H1 (cell line): Measurements from ENCODE around the gene PRKCD. TPM values are rescaled to one million over a fixed set of nuclear protein-coding genes. Genes with fewer than 3 reads are reported as not detected.

Experiments
- CTCF ChIA-PET: fragments of 300-600 bp; sonication (Branson Sonifier 250); formaldehyde crosslinking; loops from one replicate; lab custom pipeline; 2021; ENCODE audit not compliant: partially characterized antibody; lab: Charles Lee
- POLR2A ChIA-PET: fragments of 300-600 bp; sonication (Branson Sonifier 250); formaldehyde crosslinking; loops from one replicate; lab custom pipeline; 2021; ENCODE audit warnings: inconsistent platforms; ENCODE audit not compliant: partially characterized antibody; lab: Charles Lee
- DNase-seq, 2 experiments: peaks; one replicate each; pipeline versions ENCODE4 v3.0.0 to v3.0.0-alpha.2; 2010 to 2022; ENCODE audit warnings: low spot score in 2 of 2, low read depth in 1 of 2, mixed read lengths in 1 of 2
- FAIRE-seq: peaks from 2 replicates; lab custom pipeline; 2011; peaks lifted over from hg19 to GRCh38; lab: Jason Lieb, UNC
- H2AFZ ChIP-seq: 2 replicates; pipeline ENCODE4 v1.8.1; 2012; ENCODE audit warnings: low read length, inconsistent platforms
- H2AK5ac ChIP-seq: 2 replicates; pipeline ENCODE4 v1.6.1; 2013; ENCODE audit warnings: low read depth, low read length
- H2BK120ac ChIP-seq: replicated peaks from 2 replicates; pipeline ENCODE3; 2013; ENCODE audit warnings: low read depth, low read length, inconsistent platforms
- H2BK12ac ChIP-seq: 2 replicates; pipeline ENCODE4 v1.6.1; 2013; ENCODE audit warnings: low read depth, low read length
- H2BK15ac ChIP-seq: 2 replicates; pipeline ENCODE4 v1.6.1; 2013; ENCODE audit warnings: low read length
- H2BK20ac ChIP-seq: 2 replicates; pipeline ENCODE4 v1.6.1; 2013; ENCODE audit warnings: low read length
- H2BK5ac ChIP-seq: 2 replicates; pipeline ENCODE4 v1.6.1; 2013; ENCODE audit warnings: low read depth, low read length
- H3K14ac ChIP-seq: 2 replicates; pipeline ENCODE4 v1.6.1; 2013; ENCODE audit warnings: inconsistent platforms; ENCODE audit not compliant: insufficient read length
- H3K18ac ChIP-seq: 2 replicates; pipeline ENCODE4 v1.6.1; 2013; ENCODE audit warnings: low read length; ENCODE audit errors: extremely low read depth
- H3K23ac ChIP-seq: 2 replicates; pipeline ENCODE4 v1.6.1; 2013; ENCODE audit warnings: inconsistent platforms; ENCODE audit not compliant: insufficient read length
- H3K23me2 ChIP-seq: 2 replicates; pipeline ENCODE4 v1.6.1; 2013; ENCODE audit warnings: low read depth, low read length
- H3K27ac ChIP-seq: 2 replicates; pipeline ENCODE4 v1.6.1; 2011; ENCODE audit warnings: low read depth, low read length, inconsistent platforms
- H3K27me3 ChIP-seq, 4 experiments: replicated peaks in 1 of 4; 1 replicate in 1 of 4; 2 replicates in 3 of 4; pipeline versions ENCODE4 v1.6.1 to v1.8.1; 2011 to 2013; ENCODE audit warnings: low read length in 3 of 4, mild to moderate bottlenecking in 3 of 4, inconsistent platforms in 2 of 4, mixed read lengths in 2 of 4, moderate library complexity in 1 of 4; ENCODE audit not compliant: control insufficient read depth in 3 of 4, insufficient read depth in 3 of 4; ENCODE audit errors: extremely low read depth in 1 of 4
- H3K36me3 ChIP-seq, 4 experiments: 2 replicates each; pipeline versions ENCODE4 v1.6.1 to v1.8.1; 2011 to 2013; ENCODE audit warnings: mild to moderate bottlenecking in 4 of 4, low read length in 3 of 4, moderate library complexity in 2 of 4, control low read depth in 1 of 4, inconsistent platforms in 1 of 4; ENCODE audit not compliant: insufficient read depth in 4 of 4, control insufficient read depth in 2 of 4
- H3K4ac ChIP-seq: replicated peaks from 2 replicates; pipeline ENCODE3; 2013; ENCODE audit warnings: low read length, low read depth, mixed read lengths, inconsistent platforms; ENCODE audit not compliant: insufficient read length
- H3K4me1 ChIP-seq, 4 experiments: replicated peaks in 1 of 4; 1 replicate in 1 of 4; 2 replicates in 3 of 4; pipeline versions ENCODE4 v1.6.1 to v1.8.1; 2011 to 2013; ENCODE audit warnings: low read length in 3 of 4, inconsistent platforms in 2 of 4, mixed read lengths in 1 of 4; ENCODE audit not compliant: insufficient read depth in 4 of 4, control insufficient read depth in 3 of 4
- H3K4me2 ChIP-seq, 2 experiments: 2 replicates each; pipeline versions ENCODE4 v1.6.1 to v1.8.1; 2011 to 2013; ENCODE audit warnings: low read depth in 2 of 2, low read length in 2 of 2, control low read depth in 1 of 2, inconsistent platforms in 1 of 2, mild to moderate bottlenecking in 1 of 2; ENCODE audit not compliant: insufficient read depth in 1 of 2
- H3K4me3 ChIP-seq, 4 experiments: fragments of 200-600, 300-600 bp in 1 of 4; sonication (generic), shearing (Covaris generic), sonication (Bioruptor Twin) in 1 of 4; 2 replicates each; pipeline versions ENCODE4 v1.5.1 to v1.8.1; 2011 to 2016; ENCODE audit warnings: low read length in 4 of 4, low read depth in 3 of 4, control low read depth in 2 of 4, inconsistent platforms in 2 of 4, mild to moderate bottlenecking in 2 of 4, mixed read lengths in 1 of 4, moderate library complexity in 1 of 4; ENCODE audit not compliant: insufficient read depth in 2 of 4; ENCODE audit errors: extremely low read depth in 1 of 4
- H3K56ac ChIP-seq: replicated peaks from 2 replicates; pipeline ENCODE3; 2013; ENCODE audit warnings: low read depth, mild to moderate bottlenecking, mixed read lengths, low read length, inconsistent platforms; ENCODE audit not compliant: insufficient read length
- H3K79me1 ChIP-seq: 2 replicates; pipeline ENCODE4 v1.6.1; 2013; ENCODE audit warnings: low read depth, low read length, control low read depth
- H3K79me2 ChIP-seq, 2 experiments: 2 replicates each; pipeline versions ENCODE4 v1.6.1 to v1.8.1; 2012 to 2013; ENCODE audit warnings: low read length in 2 of 2, mild to moderate bottlenecking in 2 of 2, inconsistent platforms in 1 of 2; ENCODE audit not compliant: insufficient read depth in 2 of 2, control insufficient read depth in 1 of 2
- H3K9ac ChIP-seq, 4 experiments: replicated peaks in 1 of 4; 1 replicate in 1 of 4; 2 replicates in 3 of 4; pipeline versions ENCODE4 v1.6.1 to v1.8.1; 2011 to 2013; ENCODE audit warnings: low read depth in 3 of 4, low read length in 3 of 4, control low read depth in 2 of 4, mild to moderate bottlenecking in 2 of 4, moderate library complexity in 2 of 4, inconsistent platforms in 1 of 4; ENCODE audit errors: extremely low read depth in 1 of 4
- H3K9me3 ChIP-seq, 2 experiments: 2 replicates each; pipeline versions ENCODE4 v1.6.1 to v1.8.1; 2012 to 2013; ENCODE audit warnings: mild to moderate bottlenecking in 2 of 2, moderate library complexity in 2 of 2, control low read depth in 1 of 2, inconsistent platforms in 1 of 2, low read depth in 1 of 2, low read length in 1 of 2, mixed read lengths in 1 of 2; ENCODE audit not compliant: insufficient read depth in 2 of 2
- H4K20me1 ChIP-seq, 2 experiments: replicated peaks in 1 of 2; 2 replicates each; pipeline versions ENCODE3 to v1.8.1; 2011 to 2013; ENCODE audit warnings: inconsistent platforms in 2 of 2, low read length in 2 of 2, mild to moderate bottlenecking in 1 of 2; ENCODE audit not compliant: insufficient read depth in 2 of 2, control insufficient read depth in 1 of 2
- H4K5ac ChIP-seq: 2 replicates; pipeline ENCODE4 v1.6.1; 2013; ENCODE audit warnings: low read length, low read depth, mixed read lengths, inconsistent platforms; ENCODE audit not compliant: insufficient read length
- H4K8ac ChIP-seq: 2 replicates; pipeline ENCODE4 v1.8.0; 2013; ENCODE audit warnings: mild to moderate bottlenecking, moderate library complexity, low read length, inconsistent platforms; ENCODE audit not compliant: insufficient read depth; ENCODE audit errors: extremely low read depth
- H4K91ac ChIP-seq: replicated peaks from 2 replicates; pipeline ENCODE3; 2013; ENCODE audit warnings: low read length, mixed read lengths, inconsistent platforms; ENCODE audit not compliant: insufficient read length
- BACH1 ChIP-seq: IDR thresholded peaks from 2 replicates; pipeline ENCODE4 v1.6.1; 2012; ENCODE audit warnings: low read length, improper control_type of control experiment
- BCL11A ChIP-seq, 2 experiments: IDR thresholded peaks; one replicate each; pipeline ENCODE4 v1.6.1; 2011; ENCODE audit warnings: low read depth in 2 of 2, low read length in 2 of 2, mild to moderate bottlenecking in 2 of 2
- CREB1 ChIP-seq: IDR thresholded peaks from 2 replicates; pipeline ENCODE4 v1.6.1; 2012; ENCODE audit warnings: inconsistent platforms
- EP300 ChIP-seq, 2 experiments: IDR thresholded peaks; 1 replicate in 1 of 2; 2 replicates in 1 of 2; pipeline ENCODE4 v1.6.1; 2011 to 2012; ENCODE audit warnings: low read depth in 2 of 2, low read length in 2 of 2, mild to moderate bottlenecking in 2 of 2, borderline replicate concordance in 1 of 2, inconsistent platforms in 1 of 2, moderate library complexity in 1 of 2
- HDAC6 ChIP-seq: IDR thresholded peaks from one replicate; pipeline ENCODE4 v1.7.1; 2012; ENCODE audit warnings: low read depth, mild to moderate bottlenecking, inconsistent platforms, low read length, moderate library complexity
- PHF8 ChIP-seq: fragments of 200-600 bp; sonication (generic); conservative IDR thresholded peaks from 2 replicates; pipeline ENCODE4 v1.7.1; 2012; ENCODE audit warnings: low read depth, mild to moderate bottlenecking, inconsistent platforms, low read length, moderate library complexity
- POLR2A ChIP-seq, 2 experiments: IDR thresholded peaks; 1 replicate in 1 of 2; 2 replicates in 1 of 2; pipeline ENCODE4 v1.6.1; 2011; ENCODE audit warnings: low read depth in 2 of 2, low read length in 2 of 2, mild to moderate bottlenecking in 2 of 2; ENCODE audit errors: control extremely low read depth in 1 of 2
- POLR2AphosphoS5 ChIP-seq: IDR thresholded peaks from 2 replicates; pipeline ENCODE4 v1.6.1; 2011; ENCODE audit warnings: low read depth, low read length
- RAD21 ChIP-seq, 2 experiments: IDR thresholded peaks in 1 of 2; conservative IDR thresholded peaks in 1 of 2; 2 replicates each; pipeline ENCODE4 v1.6.1; 2011; ENCODE audit warnings: low read depth in 2 of 2, low read length in 2 of 2, improper control_type of control experiment in 1 of 2, inconsistent platforms in 1 of 2, mild to moderate bottlenecking in 1 of 2, moderate library complexity in 1 of 2
- SAP30 ChIP-seq: fragments of 300-600 bp; sonication (generic); IDR thresholded peaks from 2 replicates; pipeline ENCODE4 v1.7.1; 2012; ENCODE audit warnings: low read length, moderate library complexity, mild to moderate bottlenecking, inconsistent platforms; ENCODE audit not compliant: insufficient read depth, insufficient replicate concordance
- SIRT6 ChIP-seq: IDR thresholded peaks from one replicate; pipeline ENCODE4 v1.7.1; 2012; ENCODE audit warnings: low read length, inconsistent platforms
- TBP ChIP-seq: IDR thresholded peaks from 2 replicates; pipeline ENCODE4 v1.6.1; 2011; ENCODE audit warnings: low read depth, low read length, improper control_type of control experiment
- YY1 ChIP-seq: IDR thresholded peaks from 2 replicates; pipeline ENCODE4 v1.6.1; 2011; ENCODE audit warnings: low read depth, mild to moderate bottlenecking, low read length
- WGBS, 2 experiments: shearing (Covaris generic) in 1 of 2; methylation state at CpG; one replicate each; pipeline versions ENCODE4 v1.1.6 to v1.1.7; 2013 to 2015; ENCODE audit warnings: low lambda C conversion rate in 2 of 2, mixed read lengths in 2 of 2, inconsistent platforms in 1 of 2, low coverage in 1 of 2, missing lambda C conversion rate in 1 of 2; ENCODE audit not compliant: insufficient replicate concordance in 2 of 2, insufficient coverage in 1 of 2, insufficient read length in 1 of 2; ENCODE audit errors: extremely low coverage in 1 of 2, missing lambda C conversion rate in 1 of 2; 5-methylcytosine and 5-hydroxymethylcytosine counted together
- polyA plus RNA-seq, 7 experiments: library from polyadenylated mRNA; depleted of rRNA in 3 of 7; stranded (reverse) in 5 of 7; unstranded in 2 of 7; fragments of >200 nt in 5 of 7; fragments of 200-250 nt in 2 of 7; gene quantifications; 1 replicate in 5 of 7; 2 replicates in 1 of 7; 4 replicates in 1 of 7; pipeline versions ENCODE4 v1.2.1 to v1.2.3, GENCODE V29; 2011 to 2013; ENCODE audit warnings: missing spikeins in 2 of 7, mixed read lengths in 2 of 7
- total RNA-seq: library from RNA; stranded (reverse); fragmentation: NEBNext Ultra II Directional; extraction: Animal tissue kit (Norgen Biotek cat#: 25700); gene quantifications from 2 replicates; pipeline ENCODE4 v1.2.1, GENCODE V29; 2021
- TF ChIP-seq, protein P1 (sequence below): IDR thresholded peaks from 2 replicates; pipeline ENCODE4 v1.6.1; 2011; ENCODE audit warnings: low read depth, mild to moderate bottlenecking, low read length; ENCODE audit not compliant: insufficient read depth

Gene PRKCD
- total and polyA plus RNA-seq, 2 of the 8 experiments (the other 6 are each of a cell fraction or from before 2014, with no cell fraction given), result 22.6 to 23.9 TPM

DNA sequence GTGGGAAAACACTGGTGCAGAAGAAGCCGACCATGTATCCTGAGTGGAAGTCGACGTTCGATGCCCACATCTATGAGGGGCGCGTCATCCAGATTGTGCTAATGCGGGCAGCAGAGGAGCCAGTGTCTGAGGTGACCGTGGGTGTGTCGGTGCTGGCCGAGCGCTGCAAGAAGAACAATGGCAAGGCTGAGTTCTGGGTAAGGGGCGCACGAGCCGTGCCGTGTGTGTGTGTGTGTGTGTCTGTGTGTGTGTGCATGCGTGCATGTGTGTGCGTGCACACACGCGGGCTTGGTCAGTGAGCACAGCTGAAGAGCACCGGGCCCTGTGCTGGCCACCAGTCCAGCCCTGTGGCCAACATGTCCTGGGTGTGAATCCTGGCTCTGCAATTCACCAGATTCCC lies 18.6 kb downstream of the PRKCD start:
- CTCF ChIA-PET, result interaction anchor here (1.0 to 2.2 kb wide), 3 partner anchors 11 to 17 kb away, joined by 3 to 6 read pairs (median 5); no protein-coding TSS in a partner anchor
- TF ChIP-seq POLR2A (IDR thresholded peaks at IDR 0.05; ENCODE audit: control extremely low read depth in 1 of 2, low read depth in 2 of 2, low read length in 2 of 2) (no peak), SIRT6 (no peak), BCL11A (IDR thresholded peaks at IDR 0.05; ENCODE audit: low read depth in 2 of 2, low read length in 2 of 2) (no peak), TBP (no peak), POLR2AphosphoS5 (no peak), RAD21 (IDR thresholded peaks at IDR 0.05 in 1 of 2, conservative IDR thresholded peaks at IDR 0.05 in 1 of 2; ENCODE audit: low read depth in 2 of 2, low read length in 2 of 2) (no peak), HDAC6 (no peak), SAP30 (no peak), EP300 (IDR thresholded peaks at IDR 0.05; ENCODE audit: borderline replicate concordance in 1 of 2, low read depth in 2 of 2, low read length in 2 of 2) (no peak), PHF8 (no peak), CREB1 (no peak), YY1 (no peak), BACH1 (no peak)
- TF ChIP-seq, protein P1, sequence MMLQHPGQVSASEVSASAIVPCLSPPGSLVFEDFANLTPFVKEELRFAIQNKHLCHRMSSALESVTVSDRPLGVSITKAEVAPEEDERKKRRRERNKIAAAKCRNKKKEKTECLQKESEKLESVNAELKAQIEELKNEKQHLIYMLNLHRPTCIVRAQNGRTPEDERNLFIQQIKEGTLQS, result no peak

More for the DNA sequence above, 18.6 kb downstream of the PRKCD start:
- H3K4me1 ChIP-seq, result peaks cover 0 to 3% (median 0%) of the 10 kb centered on the region in 4 experiments; a peak in 1 of 7 replicates
- no peak overlapping the region for H4K5ac ChIP-seq
- 0 out of 2 replicates have a peak, but pooled peaks cover 7% of the 10 kb centered on the region for H3K79me1 ChIP-seq
- H3K4me3 ChIP-seq, result no peak overlapping the region
- H4K8ac ChIP-seq, result no peak overlapping the region
- H3K4ac ChIP-seq, result no peak overlapping the region
- WGBS, 2 experiments, result 96% methylated on average over 19 of the region's 20 CpGs; no CpG with 5 or more reads in 1 of the 2 experiments
- no peak overlapping the region for H2AFZ ChIP-seq
- H4K91ac ChIP-seq, result no peak overlapping the region
- H3K56ac ChIP-seq, result no peak overlapping the region
- no peak overlapping the region for H3K9ac ChIP-seq
- no peak overlapping the region for H3K23ac ChIP-seq
- H3K18ac ChIP-seq, result no peak overlapping the region
- no peak overlapping the region for H3K4me2 ChIP-seq
- no peak overlapping the region for H2BK5ac ChIP-seq
- H2BK12ac ChIP-seq, result no peak overlapping the region
- POLR2A ChIA-PET, result interaction anchor here (0.9 to 1.1 kb wide), 2 partner anchors 10 to 21 kb away, joined by 3 read pairs; no protein-coding TSS in a partner anchor
- no peaks in the 10 kb centered on the region for H3K23me2 ChIP-seq
- no peak overlapping the region for H2AK5ac ChIP-seq
- H2BK120ac ChIP-seq, result no peak overlapping the region
- H3K9me3 ChIP-seq, result no peaks in the 10 kb centered on the region
- no peaks in the 10 kb centered on the region for H3K79me2 ChIP-seq
- no peak overlapping the region for H3K27ac ChIP-seq
- H3K14ac ChIP-seq, result no peak overlapping the region
- peaks cover 0 to 5% (median 2%) of the 10 kb centered on the region in 4 experiments; a peak in 4 of 8 replicates for H3K36me3 ChIP-seq
- no peak overlapping the region for H2BK15ac ChIP-seq
- FAIRE-seq, result no peak
- H4K20me1 ChIP-seq, result peaks cover 0 to 8% of the 10 kb centered on the region in 2 experiments
- no peak for DNase-seq
- H2BK20ac ChIP-seq, result no peak overlapping the region
- H3K27me3 ChIP-seq, result no peaks in the 10 kb centered on the region
